Measurements from ENCODE around the gene PARD6B. TPM values are rescaled to one million over a fixed set of nuclear protein-coding genes. Genes with fewer than 3 reads are reported as not detected.
A peak's percentile ranks its signal among the peaks of the same experiment; 100 is the strongest.

Gene PARD6B
- total RNA-seq, 3 donors from 2014 or later = 16.8 to 35.1 (median 29.2) TPM

GRCh38 chr20:50728486-50728980 is 2.8 kb upstream of the PARD6B start:
- DNase-seq (no peak), ATAC-seq (no peak)
- no peak overlapping the region for H3K4me3 ChIP-seq
- H3K4me1 ChIP-seq (ENCODE audit: low read depth) = peaks cover 11% of the 10 kb centered on the region
- H3K9me3 ChIP-seq = no peaks in the 10 kb centered on the region
- no peaks in the 10 kb centered on the region for H3K36me3 ChIP-seq (ENCODE audit: low read depth)
- TF ChIP-seq, protein P1, sequence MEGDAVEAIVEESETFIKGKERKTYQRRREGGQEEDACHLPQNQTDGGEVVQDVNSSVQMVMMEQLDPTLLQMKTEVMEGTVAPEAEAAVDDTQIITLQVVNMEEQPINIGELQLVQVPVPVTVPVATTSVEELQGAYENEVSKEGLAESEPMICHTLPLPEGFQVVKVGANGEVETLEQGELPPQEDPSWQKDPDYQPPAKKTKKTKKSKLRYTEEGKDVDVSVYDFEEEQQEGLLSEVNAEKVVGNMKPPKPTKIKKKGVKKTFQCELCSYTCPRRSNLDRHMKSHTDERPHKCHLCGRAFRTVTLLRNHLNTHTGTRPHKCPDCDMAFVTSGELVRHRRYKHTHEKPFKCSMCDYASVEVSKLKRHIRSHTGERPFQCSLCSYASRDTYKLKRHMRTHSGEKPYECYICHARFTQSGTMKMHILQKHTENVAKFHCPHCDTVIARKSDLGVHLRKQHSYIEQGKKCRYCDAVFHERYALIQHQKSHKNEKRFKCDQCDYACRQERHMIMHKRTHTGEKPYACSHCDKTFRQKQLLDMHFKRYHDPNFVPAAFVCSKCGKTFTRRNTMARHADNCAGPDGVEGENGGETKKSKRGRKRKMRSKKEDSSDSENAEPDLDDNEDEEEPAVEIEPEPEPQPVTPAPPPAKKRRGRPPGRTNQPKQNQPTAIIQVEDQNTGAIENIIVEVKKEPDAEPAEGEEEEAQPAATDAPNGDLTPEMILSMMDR (IDR thresholded peaks at IDR 0.05) = no peak
- intact Hi-C loops (cut with DNase I, micrococcal nuclease) = no loop called here

DNA sequence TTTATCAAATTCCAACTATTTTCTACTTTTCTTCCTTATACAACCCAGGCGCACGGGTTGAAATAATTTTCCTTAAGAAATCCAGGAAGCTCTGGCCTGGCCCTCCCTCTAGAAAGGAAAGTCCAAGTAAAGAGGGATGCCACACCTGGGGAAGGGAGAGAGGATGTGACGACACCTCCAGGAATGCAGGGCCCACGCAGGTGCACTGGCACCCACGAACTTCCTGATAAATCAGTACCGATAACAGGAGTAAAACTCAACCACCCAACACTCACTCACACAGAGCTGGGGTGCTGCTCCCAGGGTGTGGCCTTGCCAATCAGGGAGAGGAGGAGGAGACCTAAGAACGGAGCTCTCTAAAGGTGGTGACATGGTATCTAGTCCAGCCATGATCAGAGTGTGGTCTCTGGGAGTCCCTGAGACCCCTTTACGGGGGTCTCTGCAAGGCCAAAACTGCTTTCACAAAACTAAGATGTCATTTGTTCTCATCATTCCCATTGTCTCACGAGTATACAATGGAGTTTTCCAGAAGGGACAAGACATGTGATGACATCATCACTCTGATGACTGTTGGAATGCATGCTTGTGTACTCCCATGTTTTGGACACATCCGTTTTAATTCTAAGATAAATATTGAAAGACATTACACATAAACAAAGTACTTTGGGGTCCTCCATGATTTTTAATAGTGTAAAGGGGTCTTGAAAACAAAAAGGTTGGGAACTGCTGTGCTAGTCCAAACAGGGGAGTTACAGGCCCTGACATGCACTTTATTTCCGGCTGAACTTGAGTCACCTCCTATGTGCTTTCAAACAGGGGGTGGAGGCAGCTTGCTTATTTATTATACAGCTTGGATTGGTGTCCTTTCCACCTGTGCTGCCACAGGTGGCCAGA is 2.2 kb upstream of the PARD6B start:
- Histone ChIP-seq H3K4me1 (ENCODE audit: low read depth) (peaks cover 11% of the 10 kb centered on the region), H3K4me3 (no peak overlapping the region), H3K36me3 (ENCODE audit: low read depth) (no peaks in the 10 kb centered on the region), H3K9me3 (no peaks in the 10 kb centered on the region)
- DNase-seq (peak; percentile 67 to 82 (median 70)), ATAC-seq (peak; percentile 52)
- TF ChIP-seq, protein P1 (IDR thresholded peaks at IDR 0.05) = no peak
- intact Hi-C loops (cut with DNase I, micrococcal nuclease) = no loop called here

- Histone ChIP-seq H3K36me3 (ENCODE audit: low read depth) (no peaks in the 10 kb centered on the region), H3K4me1 (ENCODE audit: low read depth) (peaks cover 11% of the 10 kb centered on the region), H3K9me3 (no peaks in the 10 kb centered on the region), H3K4me3 (peak overlapping the region; percentile 77)
- intact Hi-C loops (cut with DNase I, micrococcal nuclease) = no loop called here
- TF ChIP-seq, protein P1 (IDR thresholded peaks at IDR 0.05) = no peak
- DNase-seq (peak in 2 of 3 donors; percentile 41 to 52), ATAC-seq (no peak)
Measured at GRCh38 chr20:50729901-50730764, 1.2 kb upstream of the PARD6B start.

GRCh38 chr20:50730765-50731054 is 670 bp upstream of the PARD6B start:
- Histone ChIP-seq H3K4me1 (ENCODE audit: low read depth) (peaks cover 11% of the 10 kb centered on the region), H3K4me3 (peak overlapping the region; percentile 77), H3K9me3 (no peaks in the 10 kb centered on the region), H3K36me3 (ENCODE audit: low read depth) (no peaks in the 10 kb centered on the region)
- TF ChIP-seq, protein P1 (IDR thresholded peaks at IDR 0.05) = no peak
- intact Hi-C loops (cut with DNase I, micrococcal nuclease) = no loop called here
- DNase-seq = no peak
- no peak for ATAC-seq

DNA sequence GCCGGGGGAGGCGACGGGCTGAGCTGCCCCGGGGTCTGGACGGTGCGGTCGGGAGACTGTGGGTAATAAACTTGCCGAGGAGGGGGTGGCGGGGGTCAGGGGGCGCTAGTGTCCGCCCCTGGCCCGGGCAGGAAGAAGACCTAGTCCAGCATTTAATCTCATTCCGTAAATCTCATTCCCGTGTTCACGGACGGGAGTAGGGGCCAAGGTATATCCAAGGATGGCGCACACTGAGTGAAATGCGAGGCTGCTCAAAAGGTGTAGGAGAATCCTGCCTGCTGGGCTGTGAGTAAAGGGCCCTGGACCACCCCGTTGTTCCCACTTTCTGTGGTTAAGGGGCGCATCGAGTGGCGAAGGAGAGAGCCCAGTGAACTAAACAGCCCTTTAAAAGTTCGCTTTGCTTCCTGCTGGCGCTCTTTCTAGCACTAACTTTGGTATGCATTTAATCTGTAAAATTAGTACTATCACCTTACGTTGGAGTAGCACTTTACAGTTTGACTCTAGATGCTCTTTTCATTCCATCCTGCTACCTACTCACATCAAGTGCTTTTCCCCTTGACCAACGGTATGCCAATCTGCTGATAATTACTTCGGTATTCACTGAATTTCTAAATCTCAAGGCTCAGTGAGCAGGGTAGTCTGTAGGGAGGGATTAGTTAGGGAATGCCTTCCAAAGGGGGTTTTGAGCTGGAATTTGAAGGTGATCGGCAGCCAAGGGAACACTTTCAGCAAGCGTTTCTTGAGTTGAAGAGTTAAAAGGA is 730 bp downstream of the PARD6B start:
- no peaks in the 10 kb centered on the region for H3K36me3 ChIP-seq (ENCODE audit: low read depth)
- no peak for DNase-seq
- no peak for ATAC-seq
- H3K4me1 ChIP-seq (ENCODE audit: low read depth) = peaks cover 11% of the 10 kb centered on the region
- TF ChIP-seq, protein P1 (IDR thresholded peaks at IDR 0.05) = no peak
- no peaks in the 10 kb centered on the region for H3K9me3 ChIP-seq
- intact Hi-C loops (cut with DNase I, micrococcal nuclease) = no loop called here
- H3K4me3 ChIP-seq = peak overlapping the region; percentile 77
